HL-60 (cell line): Measurements from ENCODE around the gene PCDHGC4.

Experiments
- DNase-seq, 2 experiments: peaks; one replicate each; pipeline ENCODE4 v3.0.0-alpha.2; 2010 to 2020; ENCODE audit warnings: low read depth in 1 of 2, low spot score in 1 of 2
- H3K27ac ChIP-seq: fragments of 250-450 bp; sonication (Bioruptor Pico); replicated peaks from 2 replicates; pipeline ENCODE4 v1.5.1; 2020; ENCODE audit warnings: mild to moderate bottlenecking, moderate library complexity
- H3K27me3 ChIP-seq: fragments of 250-450 bp; sonication (Bioruptor Pico); 2 replicates; pipeline ENCODE4 v1.5.1; 2021; ENCODE audit warnings: mild to moderate bottlenecking, moderate library complexity; ENCODE audit not compliant: insufficient read depth, poor library complexity, severe bottlenecking
- H3K4me3 ChIP-seq: replicated peaks from 2 replicates; pipeline ENCODE4 v1.5.1; 2011; ENCODE audit warnings: mild to moderate bottlenecking, control low read depth, low read length; ENCODE audit not compliant: insufficient read depth
- CTCF ChIP-seq: IDR thresholded peaks from one replicate; pipeline ENCODE4 v1.5.1; 2011; ENCODE audit warnings: low read length, control low read depth, inconsistent platforms; ENCODE audit not compliant: insufficient read depth
- GABPA ChIP-seq: IDR thresholded peaks from 2 replicates; pipeline ENCODE4 v1.6.1; 2012; ENCODE audit warnings: low read depth
- POLR2AphosphoS5 ChIP-seq: IDR thresholded peaks from 2 replicates; pipeline ENCODE4 v1.6.1; 2012; ENCODE audit warnings: low read depth
- REST ChIP-seq: IDR thresholded peaks from 2 replicates; pipeline ENCODE4 v1.6.1; 2012; ENCODE audit warnings: low read depth; ENCODE audit not compliant: insufficient replicate concordance
- SPI1 ChIP-seq: IDR thresholded peaks from 2 replicates; pipeline ENCODE4 v1.6.1; 2012; ENCODE audit warnings: low read depth, mild to moderate bottlenecking, borderline replicate concordance

The PCDHGC4 gene

GRCh38 chr5:141510160-141510559 lies 25.3 kb downstream of the PCDHGC4 start:
- no peak overlapping the region for H3K27ac ChIP-seq
- TF ChIP-seq REST (no peak), POLR2AphosphoS5 (no peak)
- H3K27me3 ChIP-seq, result no peaks in the 10 kb centered on the region
- no peak overlapping the region for H3K4me3 ChIP-seq
- no peak for DNase-seq

DNA sequence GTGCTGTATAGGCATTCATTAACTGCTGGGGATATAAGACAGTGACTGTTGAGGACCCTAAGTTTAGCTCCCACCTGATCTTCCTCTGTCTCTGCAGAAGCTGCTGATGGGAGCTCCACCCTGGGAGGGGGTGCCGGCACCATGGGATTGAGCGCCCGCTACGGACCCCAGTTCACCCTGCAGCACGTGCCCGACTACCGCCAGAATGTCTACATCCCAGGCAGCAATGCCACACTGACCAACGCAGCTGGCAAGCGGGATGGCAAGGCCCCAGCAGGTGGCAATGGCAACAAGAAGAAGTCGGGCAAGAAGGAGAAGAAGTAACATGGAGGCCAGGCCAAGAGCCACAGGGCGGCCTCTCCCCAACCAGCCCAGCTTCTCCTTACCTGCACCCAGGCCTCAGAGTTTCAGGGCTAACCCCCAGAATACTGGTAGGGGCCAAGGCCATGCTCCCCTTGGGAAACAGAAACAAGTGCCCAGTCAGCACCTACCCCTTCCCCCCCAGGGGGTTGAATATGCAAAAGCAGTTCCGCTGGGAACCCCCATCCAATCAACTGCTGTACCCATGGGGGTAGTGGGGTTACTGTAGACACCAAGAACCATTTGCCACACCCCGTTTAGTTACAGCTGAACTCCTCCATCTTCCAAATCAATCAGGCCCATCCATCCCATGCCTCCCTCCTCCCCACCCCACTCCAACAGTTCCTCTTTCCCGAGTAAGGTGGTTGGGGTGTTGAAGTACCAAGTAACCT lies 26.2 kb downstream of the PCDHGC4 start:
- TF ChIP-seq REST (no peak), SPI1 (peak; percentile 41; the same call in 1 of the 2 replicates)
- DNase-seq, result no peak
- Histone ChIP-seq H3K27ac (no peak overlapping the region), H3K27me3 (no peaks in the 10 kb centered on the region), H3K4me3 (no peak overlapping the region)

DNA sequence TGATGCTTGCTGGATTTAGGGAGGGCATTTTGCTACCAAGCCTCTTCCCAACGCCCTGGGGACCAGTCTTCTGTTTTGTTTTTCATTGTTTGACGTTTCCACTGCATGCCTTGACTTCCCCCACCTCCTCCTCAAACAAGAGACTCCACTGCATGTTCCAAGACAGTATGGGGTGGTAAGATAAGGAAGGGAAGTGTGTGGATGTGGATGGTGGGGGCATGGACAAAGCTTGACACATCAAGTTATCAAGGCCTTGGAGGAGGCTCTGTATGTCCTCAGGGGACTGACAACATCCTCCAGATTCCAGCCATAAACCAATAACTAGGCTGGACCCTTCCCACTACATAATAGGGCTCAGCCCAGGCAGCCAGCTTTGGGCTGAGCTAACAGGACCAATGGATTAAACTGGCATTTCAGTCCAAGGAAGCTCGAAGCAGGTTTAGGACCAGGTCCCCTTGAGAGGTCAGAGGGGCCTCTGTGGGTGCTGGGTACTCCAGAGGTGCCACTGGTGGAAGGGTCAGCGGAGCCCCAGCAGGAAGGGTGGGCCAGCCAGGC lies 27.0 kb downstream of the PCDHGC4 start:
- no peak overlapping the region for H3K4me3 ChIP-seq
- TF ChIP-seq POLR2AphosphoS5, result no peak
- no peak for TF ChIP-seq CTCF
- TF ChIP-seq GABPA, result no peak
- no peak for TF ChIP-seq REST
- no peaks in the 10 kb centered on the region for H3K27me3 ChIP-seq
- H3K27ac ChIP-seq, result no peak overlapping the region
- DNase-seq, result no peak

GRCh38 chr5:141512390-141512910 lies 27.6 kb downstream of the PCDHGC4 start:
- H3K27me3 ChIP-seq, result no peaks in the 10 kb centered on the region
- H3K27ac ChIP-seq, result no peak overlapping the region
- no peak overlapping the region for H3K4me3 ChIP-seq
- peak; percentile 38 to 69 for DNase-seq
- no peak for TF ChIP-seq GABPA
- TF ChIP-seq CTCF, result peak; percentile 61
- no peak for TF ChIP-seq POLR2AphosphoS5
